HG02763 (cell line): Measurements from ENCODE around the gene CSPG4.
"Not testable (repeated sequence)": the region's sequence is repeated elsewhere in the genome, so short reads cannot be mapped to it uniquely, and the experiment has no call there.

Source experiments
- ATAC-seq: cut with Tn5 transposase; IDR thresholded peaks from one replicate; pipeline ENCODE4 v1.9.1; 2021; ENCODE audit warnings: mild to moderate bottlenecking, moderate library complexity; ENCODE audit not compliant: unreplicated experiment

The CSPG4 gene

GRCh38 chr15:75633922-75634321 lies 78.7 kb downstream of the CSPG4 start:
- not testable (repeated sequence) for ATAC-seq

- no peak for ATAC-seq
Measured at GRCh38 chr15:75631935-75632334, 80.7 kb downstream of the CSPG4 start.

GRCh38 chr15:75625542-75626347 lies 86.9 kb downstream of the CSPG4 start, which contains the start of gene SNUPN:
SNUPN (minus strand) TSS chr15:75625725; CDS start chr15:75621051, 4,674 bp downstream.
- peak; percentile 71 for ATAC-seq
